Immature natural killer cell (primary cell): ENCODE measurements around the gene OR3A1. TPM values are rescaled to one million over a fixed set of nuclear protein-coding genes. Genes with fewer than 3 reads are reported as not detected.
"Not testable (repeated sequence)": the region's sequence is repeated elsewhere in the genome, so short reads cannot be mapped to it uniquely, and the experiment has no call there.

ENCODE experiments used
- DNase-seq, 3 donors: peaks; one replicate each; pipeline ENCODE4 v3.0.0; 2022; ENCODE audit warnings: mixed read lengths in 1 of 3
- H3K27ac Mint-ChIP-seq, 6 donors: one replicate each; pipeline ENCODE4 v1.8.0; 2020; ENCODE audit warnings: mixed read lengths in 6 of 6, mild to moderate bottlenecking in 5 of 6, inconsistent platforms in 4 of 6, moderate library complexity in 3 of 6
- H3K27me3 Mint-ChIP-seq, 3 donors: one replicate each; pipeline ENCODE4 v1.8.0; 2020 to 2021; ENCODE audit warnings: low read depth in 3 of 3, mild to moderate bottlenecking in 3 of 3, mixed read lengths in 3 of 3, moderate library complexity in 3 of 3, inconsistent platforms in 1 of 3
- H3K36me3 Mint-ChIP-seq, 3 donors: one replicate each; pipeline ENCODE4 v1.8.0; 2020; ENCODE audit warnings: mixed read lengths in 3 of 3, inconsistent platforms in 2 of 3, mild to moderate bottlenecking in 2 of 3
- H3K4me1 Mint-ChIP-seq, 2 donors: one replicate each; pipeline ENCODE4 v1.8.0; 2020; ENCODE audit warnings: inconsistent platforms in 2 of 2, mild to moderate bottlenecking in 2 of 2, mixed read lengths in 2 of 2, moderate library complexity in 1 of 2
- H3K4me3 Mint-ChIP-seq, 5 donors: one replicate each; pipeline ENCODE4 v1.8.0; 2020; ENCODE audit warnings: mild to moderate bottlenecking in 5 of 5, mixed read lengths in 5 of 5, inconsistent platforms in 3 of 5, moderate library complexity in 3 of 5
- H3K9me3 Mint-ChIP-seq, 6 donors: one replicate each; pipeline ENCODE4 v1.8.0; 2020; ENCODE audit warnings: mild to moderate bottlenecking in 6 of 6, mixed read lengths in 6 of 6, inconsistent platforms in 4 of 6, moderate library complexity in 3 of 6
- polyA plus RNA-seq, 3 donors: library from polyadenylated mRNA; unstranded; fragments of 300-500 nt; fragmentation: Illumina TruSeq; gene quantifications; one replicate each; pipeline ENCODE4 v1.2.3, GENCODE V29; 2021

OR3A1 gene
- polyA plus RNA-seq, 3 donors from 2014 or later: not detected

DNA sequence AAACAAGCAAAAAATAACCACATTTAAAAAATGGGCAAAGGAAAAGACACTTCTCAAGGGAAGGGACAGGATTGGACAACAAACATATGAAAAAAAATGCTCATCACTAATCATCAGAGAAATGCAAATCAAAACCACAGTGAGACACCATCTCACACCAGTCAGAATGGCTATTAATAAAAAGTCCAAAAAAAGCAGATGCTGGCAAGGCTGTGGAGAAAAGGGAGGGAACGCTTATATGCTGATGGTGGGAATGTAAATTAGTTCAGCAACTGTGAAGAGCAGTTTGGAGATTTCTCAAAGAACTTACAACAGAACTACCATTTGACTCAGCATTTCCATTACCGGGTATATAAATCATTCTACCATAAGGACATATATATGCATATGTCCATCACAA, 49.1 kb downstream of the OR3A1 start:
- H3K27me3 Mint-ChIP-seq, H3K36me3 Mint-ChIP-seq, H3K4me1 Mint-ChIP-seq, H3K4me3 Mint-ChIP-seq, DNase-seq, H3K27ac Mint-ChIP-seq, H3K9me3 Mint-ChIP-seq: not testable (repeated sequence)

DNA sequence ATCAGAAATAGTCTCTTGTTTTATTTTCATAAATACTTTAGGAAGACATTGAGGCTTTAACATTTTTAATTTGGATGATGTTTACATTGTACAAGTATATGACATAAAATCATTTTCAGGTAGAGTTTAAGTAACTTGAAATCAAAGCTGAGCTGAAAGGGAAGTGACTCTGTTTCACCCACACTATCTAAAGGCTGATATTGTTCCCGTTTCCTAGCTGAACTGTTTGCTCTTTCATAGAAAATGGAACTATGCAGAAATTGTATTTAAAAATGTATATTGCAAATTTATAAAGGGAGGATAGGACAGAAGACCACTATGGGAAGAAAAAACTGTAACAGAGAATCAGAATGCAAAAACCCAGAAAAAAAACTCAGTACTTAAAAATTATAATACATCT, 53.3 kb downstream of the OR3A1 start:
- H3K4me3 Mint-ChIP-seq, H3K36me3 Mint-ChIP-seq, H3K4me1 Mint-ChIP-seq, H3K27ac Mint-ChIP-seq, DNase-seq, H3K9me3 Mint-ChIP-seq, H3K27me3 Mint-ChIP-seq: not testable (repeated sequence)

DNA sequence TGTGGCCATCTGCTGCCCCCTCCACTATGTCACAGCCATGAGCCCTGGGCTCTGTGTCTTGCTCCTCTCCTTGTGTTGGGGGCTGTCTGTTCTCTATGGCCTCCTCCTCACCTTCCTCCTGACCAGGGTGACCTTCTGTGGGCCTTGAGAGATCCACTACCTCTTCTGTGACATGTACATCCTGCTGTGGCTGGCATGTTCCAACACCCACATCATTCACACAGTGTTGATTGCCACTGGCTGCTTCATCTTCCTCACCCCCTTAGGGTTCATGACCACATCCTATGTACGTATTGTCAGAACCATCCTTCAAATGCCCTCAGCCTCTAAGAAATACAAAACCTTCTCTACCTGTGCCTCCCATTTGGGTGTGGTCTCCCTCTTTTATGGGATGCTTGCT, 57.1 kb downstream of the OR3A1 start:
- not testable (repeated sequence) for H3K4me1 Mint-ChIP-seq, H3K9me3 Mint-ChIP-seq, H3K27me3 Mint-ChIP-seq, H3K36me3 Mint-ChIP-seq
- Mint-ChIP-seq H3K4me3 (peak overlapping the region in 2 of 5 donors; percentile 20 to 47), H3K27ac (peak overlapping the region in 4 of 6 donors; percentile 47 to 75 (median 70))
- DNase-seq: peak in 2 of 3 donors; percentile 55 to 64

Other genes with a start within 250 kb of the OR3A1 start
- not detected for gene OR1D5, start 234.8 kb downstream of the OR3A1 start, polyA plus RNA-seq
- not detected for gene OR1D2, start 193.9 kb downstream of the OR3A1 start, polyA plus RNA-seq
- gene OR1G1, start 170.8 kb downstream of the OR3A1 start, polyA plus RNA-seq: not detected
- not detected for gene OR1A2, start 100.8 kb downstream of the OR3A1 start, polyA plus RNA-seq
- not detected for gene OR1A1, start 90.7 kb downstream of the OR3A1 start, polyA plus RNA-seq
- gene OR3A2, start 87.9 kb upstream of the OR3A1 start, polyA plus RNA-seq: 1 to 10 TPM in 1 of 3 donors, not detected in 2; 3.8 TPM
- gene OR1E1, start 100.0 kb upstream of the OR3A1 start, polyA plus RNA-seq: not detected
- gene OR3A3, start 113.0 kb upstream of the OR3A1 start, polyA plus RNA-seq: not detected
- gene OR1E2, start 135.5 kb upstream of the OR3A1 start, polyA plus RNA-seq: not detected
- gene SPATA22, start 173.5 kb upstream of the OR3A1 start, polyA plus RNA-seq: not detected
- not detected for gene ASPA, start 177.6 kb upstream of the OR3A1 start, polyA plus RNA-seq